ENCODE data around the gene ZNF90. TPM values are rescaled to one million over a fixed set of nuclear protein-coding genes. Genes with fewer than 3 reads are reported as not detected.
A peak's percentile ranks its signal among the peaks of the same experiment; 100 is the strongest.
"Not testable (repeated sequence)": the region's sequence is repeated elsewhere in the genome, so short reads cannot be mapped to it uniquely, and the experiment has no call there.

The ZNF90 gene
- total RNA-seq, 6 donors from 2014 or later, result 3.5 to 36.7 (median 10.2) TPM

DNA sequence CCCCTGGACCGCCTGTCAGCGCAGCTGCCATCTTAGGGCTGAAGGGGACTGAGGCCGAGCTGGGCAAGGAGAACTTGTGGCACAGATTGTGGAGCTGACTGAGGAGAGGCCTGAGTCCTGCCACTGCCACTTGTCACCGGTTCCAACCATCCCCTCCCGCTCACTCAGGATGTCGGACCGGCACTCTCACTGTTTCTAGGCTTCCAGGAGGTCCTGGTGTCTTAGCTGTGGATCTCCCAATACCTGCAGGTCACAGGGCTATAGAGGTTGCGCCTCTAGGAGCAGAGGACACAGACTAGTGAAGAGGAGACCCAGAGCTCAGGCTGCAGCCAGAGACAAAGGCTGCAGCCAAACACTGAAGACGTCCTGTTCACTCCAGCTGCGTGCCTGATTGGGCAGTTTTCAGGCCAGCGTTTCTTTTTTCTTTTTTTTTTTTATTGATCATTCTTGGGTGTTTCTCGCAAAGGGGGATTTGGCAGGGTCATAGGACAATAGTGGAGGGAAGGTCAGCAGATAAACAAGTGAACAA is 73.9 kb downstream of the ZNF90 start:
- 73 to 79% methylated on average over 11 to 12 of the region's 12 CpGs for WGBS, 2 donors

DNA sequence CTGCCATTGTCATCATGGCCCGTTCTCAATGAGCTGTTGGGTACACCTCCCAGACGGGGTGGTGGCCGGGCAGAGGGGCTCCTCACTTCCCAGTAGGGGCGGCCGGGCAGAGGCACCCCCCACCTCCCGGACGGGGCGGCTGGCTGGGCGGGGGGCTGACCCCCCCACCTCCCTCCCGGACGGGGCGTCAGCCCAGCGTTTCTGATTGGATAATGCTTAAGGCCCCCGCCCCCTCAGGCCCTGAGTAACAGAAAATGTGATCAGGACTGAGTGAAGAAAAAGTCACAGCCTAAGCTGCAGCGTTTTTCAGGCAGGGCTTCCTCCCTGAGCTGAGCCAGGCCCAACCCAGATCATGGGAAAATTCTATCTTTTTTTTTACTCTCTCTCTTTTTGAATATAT is 74.7 kb downstream of the ZNF90 start:
- not testable (repeated sequence) for H3K27me3 ChIP-seq; H3K4me3 ChIP-seq; H3K4me1 ChIP-seq; H3K9me3 ChIP-seq; H3K36me3 ChIP-seq; ATAC-seq (ENCODE audit: low FRiP score in 2 of 2); H3K27ac ChIP-seq
- peak in 1 of 2 donors; percentile 55 for DNase-seq
- 61 to 62% methylated on average over 3 to 11 of the region's 15 CpGs for WGBS, 2 donors

More for the DNA sequence above, 73.9 kb downstream of the ZNF90 start:
- DNase-seq, result no peak
- H3K36me3 ChIP-seq, result no peaks in the 10 kb centered on the region
- no peak overlapping the region for H3K27ac ChIP-seq
- no peaks in the 10 kb centered on the region for H3K9me3 ChIP-seq
- no peaks in the 10 kb centered on the region for H3K27me3 ChIP-seq
- H3K4me3 ChIP-seq, result no peak overlapping the region
- no peaks in the 10 kb centered on the region for H3K4me1 ChIP-seq
- ATAC-seq (ENCODE audit: low FRiP score in 2 of 2), result no peak
- TF ChIP-seq, protein P1, sequence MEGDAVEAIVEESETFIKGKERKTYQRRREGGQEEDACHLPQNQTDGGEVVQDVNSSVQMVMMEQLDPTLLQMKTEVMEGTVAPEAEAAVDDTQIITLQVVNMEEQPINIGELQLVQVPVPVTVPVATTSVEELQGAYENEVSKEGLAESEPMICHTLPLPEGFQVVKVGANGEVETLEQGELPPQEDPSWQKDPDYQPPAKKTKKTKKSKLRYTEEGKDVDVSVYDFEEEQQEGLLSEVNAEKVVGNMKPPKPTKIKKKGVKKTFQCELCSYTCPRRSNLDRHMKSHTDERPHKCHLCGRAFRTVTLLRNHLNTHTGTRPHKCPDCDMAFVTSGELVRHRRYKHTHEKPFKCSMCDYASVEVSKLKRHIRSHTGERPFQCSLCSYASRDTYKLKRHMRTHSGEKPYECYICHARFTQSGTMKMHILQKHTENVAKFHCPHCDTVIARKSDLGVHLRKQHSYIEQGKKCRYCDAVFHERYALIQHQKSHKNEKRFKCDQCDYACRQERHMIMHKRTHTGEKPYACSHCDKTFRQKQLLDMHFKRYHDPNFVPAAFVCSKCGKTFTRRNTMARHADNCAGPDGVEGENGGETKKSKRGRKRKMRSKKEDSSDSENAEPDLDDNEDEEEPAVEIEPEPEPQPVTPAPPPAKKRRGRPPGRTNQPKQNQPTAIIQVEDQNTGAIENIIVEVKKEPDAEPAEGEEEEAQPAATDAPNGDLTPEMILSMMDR (IDR thresholded peaks at IDR 0.05), result no peak
- no peak for TF ChIP-seq POLR2A (IDR thresholded peaks at IDR 0.05)
- TF ChIP-seq EP300 (IDR thresholded peaks at IDR 0.05), result no peak
- no peak for TF ChIP-seq POLR2AphosphoS5 (IDR thresholded peaks at IDR 0.05)

DNA sequence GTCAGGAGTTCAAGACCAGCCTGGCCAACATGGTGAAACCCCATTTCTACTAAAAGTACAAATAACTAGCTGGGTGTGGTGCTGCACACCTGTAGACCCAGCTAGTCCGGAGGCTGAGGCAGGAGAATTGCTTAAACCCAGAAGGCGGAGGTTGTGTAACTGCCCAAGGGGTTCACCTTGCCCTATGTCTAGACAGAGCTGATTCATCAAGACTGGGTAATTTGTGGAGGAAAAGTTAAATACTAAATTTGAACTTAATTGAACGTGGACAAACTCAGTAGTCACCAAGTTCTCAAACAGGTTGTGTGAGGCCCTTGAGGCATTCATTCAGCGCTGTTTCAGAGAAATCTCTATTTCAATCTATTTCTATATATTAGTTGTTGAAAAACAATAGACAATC is 75.5 kb downstream of the ZNF90 start:
- TF ChIP-seq EP300 (IDR thresholded peaks at IDR 0.05) (no peak), POLR2A (IDR thresholded peaks at IDR 0.05) (no peak), POLR2AphosphoS5 (IDR thresholded peaks at IDR 0.05) (no peak)
- TF ChIP-seq, protein P1 (IDR thresholded peaks at IDR 0.05), result no peak
- DNase-seq (no peak), ATAC-seq (ENCODE audit: low FRiP score in 2 of 2) (no peak)
- WGBS, 2 donors, result 84 to 91% methylated on average over 4 of the region's 4 CpGs
- Histone ChIP-seq H3K27me3 (no peaks in the 10 kb centered on the region), H3K4me3 (no peak overlapping the region), H3K36me3 (no peaks in the 10 kb centered on the region), H3K27ac (no peak overlapping the region), H3K9me3 (no peaks in the 10 kb centered on the region), H3K4me1 (no peaks in the 10 kb centered on the region)

DNA sequence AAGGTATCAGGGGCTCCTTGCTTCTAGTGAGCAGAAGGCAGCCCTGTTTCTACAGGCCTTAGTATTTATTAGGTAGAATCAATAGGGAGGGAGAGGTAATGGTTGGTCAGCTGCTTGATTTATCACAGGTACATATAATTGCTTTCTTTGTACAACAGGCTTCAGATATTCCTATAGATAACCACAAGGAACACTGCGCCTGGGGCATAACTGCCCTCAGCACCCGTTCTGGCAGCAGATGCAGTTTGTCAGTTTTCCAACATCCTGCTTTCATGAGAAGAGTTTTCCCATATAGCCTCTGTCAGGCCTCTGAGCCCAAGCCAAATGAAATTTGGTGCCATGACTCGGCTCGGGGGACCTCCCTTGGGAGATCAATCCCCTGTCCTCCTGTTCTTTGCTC is 76.8 kb downstream of the ZNF90 start:
- DNase-seq (no peak), ATAC-seq (ENCODE audit: low FRiP score in 2 of 2) (no peak)
- H3K4me3 ChIP-seq, result no peak overlapping the region
- H3K4me1 ChIP-seq, result no peaks in the 10 kb centered on the region
- H3K27me3 ChIP-seq, result no peaks in the 10 kb centered on the region
- no peak overlapping the region for H3K27ac ChIP-seq
- H3K9me3 ChIP-seq, result no peaks in the 10 kb centered on the region
- WGBS, 2 donors, result 71 to 85% methylated on average over 4 of the region's 4 CpGs
- no peaks in the 10 kb centered on the region for H3K36me3 ChIP-seq
- TF ChIP-seq, protein P1 (IDR thresholded peaks at IDR 0.05), result no peak
- TF ChIP-seq POLR2A (IDR thresholded peaks at IDR 0.05) (no peak), EP300 (IDR thresholded peaks at IDR 0.05) (no peak), POLR2AphosphoS5 (IDR thresholded peaks at IDR 0.05) (no peak)

DNA sequence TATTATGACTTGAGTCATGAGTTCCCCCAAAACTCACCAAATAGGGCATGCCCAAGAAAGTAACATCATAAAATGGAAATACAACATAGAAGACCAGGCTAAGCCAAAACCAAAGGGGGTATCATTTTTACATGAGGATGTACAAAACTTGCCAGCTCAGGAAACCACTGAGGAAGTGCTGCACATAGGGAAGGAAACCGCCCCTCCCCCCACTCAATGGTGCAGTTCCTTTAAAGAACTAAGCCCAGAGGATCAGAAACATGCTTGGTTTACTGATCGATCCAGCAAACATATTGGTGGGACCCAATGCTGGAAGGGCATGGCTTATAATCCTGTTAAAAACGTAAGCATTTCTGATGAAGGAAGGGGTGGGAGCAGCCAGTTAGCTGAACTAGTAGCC is 85.0 kb downstream of the ZNF90 start:
- WGBS, 2 donors, result 61 to 68% methylated on average over 3 of the region's 3 CpGs
- H3K36me3 ChIP-seq, result no peaks in the 10 kb centered on the region
- H3K4me1 ChIP-seq, result peaks cover under 1 to 20% (median 2%) of the 10 kb centered on the region in 4 donors

More for the DNA sequence above, 85.0 kb downstream of the ZNF90 start:
- Histone ChIP-seq H3K27me3 (no peaks in the 10 kb centered on the region), H3K9me3 (no peaks in the 10 kb centered on the region), H3K27ac (no peak overlapping the region), H3K4me3 (no peak overlapping the region)
- TF ChIP-seq EP300 (IDR thresholded peaks at IDR 0.05), result no peak
- no peak for TF ChIP-seq POLR2A (IDR thresholded peaks at IDR 0.05)
- no peak for TF ChIP-seq POLR2AphosphoS5 (IDR thresholded peaks at IDR 0.05)
- TF ChIP-seq, protein P1 (IDR thresholded peaks at IDR 0.05), result no peak
- ATAC-seq (ENCODE audit: low FRiP score in 2 of 2) (no peak), DNase-seq (peak in 1 of 2 donors; percentile 54)

All from upper lobe of left lung (tissue), 6 donors.